K562 (cell line): ENCODE results near the gene HLF.

ENCODE experiments used
- BACH1 ChIP-seq: fragments of 200-800 bp; sonication (Bioruptor generic); IDR thresholded peaks from 2 replicates; pipeline ENCODE4 v1.6.1; 2016; ENCODE audit warnings: missing genetic modification characterization, missing compliant biosample characterization
- CREM ChIP-seq: IDR thresholded peaks from 2 replicates; pipeline ENCODE4 v1.6.1; 2014; ENCODE audit warnings: antibody characterized with exemption, low read depth
- EZH2 ChIP-seq: IDR thresholded peaks from 2 replicates; pipeline ENCODE4 v1.6.1; 2012; ENCODE audit warnings: low read depth, mild to moderate bottlenecking, inconsistent platforms, low read length, borderline replicate concordance
- MECOM ChIP-seq: fragments of 250-450 bp; sonication (Bioruptor Pico); IDR thresholded peaks from 2 replicates; pipeline ENCODE4 v1.8.0; 2022; ENCODE audit warnings: inconsistent platforms
- MED1 ChIP-seq: sonication (generic); formaldehyde crosslinking; IDR thresholded peaks from 2 replicates; pipeline ENCODE4 v1.8.1; 2023; ENCODE audit warnings: missing genetic modification reagents, borderline replicate concordance
- NBN ChIP-seq: fragments of 450-650 bp; IDR thresholded peaks from 2 replicates; pipeline ENCODE4 v1.6.1; 2016; ENCODE audit warnings: low read depth, mild to moderate bottlenecking
- POLR2A ChIP-seq: fragments of 450-650 bp; conservative IDR thresholded peaks from 2 replicates; pipeline ENCODE4 v1.6.1; 2016
- RFX7 ChIP-seq: fragments of 250-450 bp; sonication (Bioruptor Pico); IDR thresholded peaks from 2 replicates; pipeline ENCODE4 v1.5.1; 2021; ENCODE audit warnings: mild to moderate bottlenecking
- TAF1 ChIP-seq: IDR thresholded peaks from 2 replicates; pipeline ENCODE4 v1.6.1; 2011; ENCODE audit warnings: mild to moderate bottlenecking, low read length, moderate library complexity; ENCODE audit not compliant: insufficient read depth, control insufficient read depth, severe bottlenecking; ENCODE audit errors: extremely low read depth
- TCF3 ChIP-seq: sonication (generic); formaldehyde crosslinking; IDR thresholded peaks from 2 replicates; pipeline ENCODE4 v1.4.0; 2020; ENCODE audit warnings: mild to moderate bottlenecking, missing genetic modification reagents
- ZNF274 ChIP-seq: IDR thresholded peaks from 2 replicates; pipeline ENCODE4 v1.6.1; 2011; ENCODE audit warnings: low read depth, mild to moderate bottlenecking, low read length, moderate library complexity, borderline replicate concordance
- ZNF75A ChIP-seq: fragments of 450-650 bp; formaldehyde crosslinking; IDR thresholded peaks from 2 replicates; pipeline ENCODE4 v1.4.0; 2020; ENCODE audit warnings: mild to moderate bottlenecking
- TF ChIP-seq, protein P1 (sequence below): fragments of 150-350 bp; conservative IDR thresholded peaks from 2 replicates; pipeline ENCODE4 v1.6.1; 2014; ENCODE audit warnings: low read length

- no peak for TF ChIP-seq TCF3 (CRISPR knock-in tag)
- TF ChIP-seq BACH1 (tag) = no peak
- TF ChIP-seq ZNF75A = no peak
- TF ChIP-seq MECOM (CRISPR knock-in tag) = no peak
- no peak for TF ChIP-seq EZH2
- TF ChIP-seq CREM = no peak
- TF ChIP-seq RFX7 = no peak
- TF ChIP-seq POLR2A = no peak
- TF ChIP-seq, protein P1, sequence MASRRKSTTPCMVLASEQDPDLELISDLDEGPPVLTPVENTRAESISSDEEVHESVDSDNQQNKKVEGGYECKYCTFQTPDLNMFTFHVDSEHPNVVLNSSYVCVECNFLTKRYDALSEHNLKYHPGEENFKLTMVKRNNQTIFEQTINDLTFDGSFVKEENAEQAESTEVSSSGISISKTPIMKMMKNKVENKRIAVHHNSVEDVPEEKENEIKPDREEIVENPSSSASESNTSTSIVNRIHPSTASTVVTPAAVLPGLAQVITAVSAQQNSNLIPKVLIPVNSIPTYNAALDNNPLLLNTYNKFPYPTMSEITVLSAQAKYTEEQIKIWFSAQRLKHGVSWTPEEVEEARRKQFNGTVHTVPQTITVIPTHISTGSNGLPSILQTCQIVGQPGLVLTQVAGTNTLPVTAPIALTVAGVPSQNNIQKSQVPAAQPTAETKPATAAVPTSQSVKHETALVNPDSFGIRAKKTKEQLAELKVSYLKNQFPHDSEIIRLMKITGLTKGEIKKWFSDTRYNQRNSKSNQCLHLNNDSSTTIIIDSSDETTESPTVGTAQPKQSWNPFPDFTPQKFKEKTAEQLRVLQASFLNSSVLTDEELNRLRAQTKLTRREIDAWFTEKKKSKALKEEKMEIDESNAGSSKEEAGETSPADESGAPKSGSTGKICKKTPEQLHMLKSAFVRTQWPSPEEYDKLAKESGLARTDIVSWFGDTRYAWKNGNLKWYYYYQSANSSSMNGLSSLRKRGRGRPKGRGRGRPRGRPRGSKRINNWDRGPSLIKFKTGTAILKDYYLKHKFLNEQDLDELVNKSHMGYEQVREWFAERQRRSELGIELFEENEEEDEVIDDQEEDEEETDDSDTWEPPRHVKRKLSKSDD = no peak
- TF ChIP-seq ZNF274 = no peak
- no peak for TF ChIP-seq MED1 (CRISPR knock-in tag)
- TF ChIP-seq TAF1 = no peak
- TF ChIP-seq NBN = no peak
Measured at GRCh38 chr17:55294042-55294751, 29.4 kb downstream of the HLF start.
